NCI-H510A (cell line): Measurements from ENCODE around the gene PHLDB2.

ENCODE experiments used
- DNase-seq: peaks from one replicate; lab custom pipeline; 2025; lab: John Stamatoyannopoulos, UW

Gene PHLDB2

GRCh38 chr3:111926266-111926676, 67.2 kb downstream of the PHLDB2 start:
- DNase-seq = no peak

- DNase-seq = no peak
Observed at GRCh38 chr3:111928613-111929012, 69.5 kb downstream of the PHLDB2 start.

- DNase-seq = no peak
Observed at GRCh38 chr3:111929484-111929883, 70.4 kb downstream of the PHLDB2 start.

GRCh38 chr3:111932946-111933345, 73.9 kb downstream of the PHLDB2 start:
- DNase-seq = no peak

- no peak for DNase-seq
Observed at GRCh38 chr3:111936191-111936841, 77.3 kb downstream of the PHLDB2 start.

GRCh38 chr3:111936967-111937366, 77.9 kb downstream of the PHLDB2 start:
- DNase-seq = no peak

- no peak for DNase-seq
Observed at GRCh38 chr3:111937871-111938270, 78.8 kb downstream of the PHLDB2 start.

GRCh38 chr3:111939873-111940272, 80.8 kb downstream of the PHLDB2 start:
- no peak for DNase-seq

GRCh38 chr3:111943533-111943932, 84.5 kb downstream of the PHLDB2 start:
- no peak for DNase-seq

- no peak for DNase-seq
Observed at GRCh38 chr3:111944372-111944771, 85.3 kb downstream of the PHLDB2 start.

GRCh38 chr3:111947231-111947630, 88.2 kb downstream of the PHLDB2 start:
- DNase-seq = no peak

GRCh38 chr3:111948786-111949185, 89.7 kb downstream of the PHLDB2 start:
- no peak for DNase-seq

GRCh38 chr3:111949712-111950111, 90.6 kb downstream of the PHLDB2 start:
- DNase-seq = no peak

GRCh38 chr3:111951032-111951431, 92.0 kb downstream of the PHLDB2 start:
- DNase-seq = no peak

- DNase-seq = no peak
Observed at GRCh38 chr3:111952086-111952485, 93.0 kb downstream of the PHLDB2 start.

- DNase-seq = no peak
Observed at GRCh38 chr3:111952866-111953450, 93.9 kb downstream of the PHLDB2 start.

GRCh38 chr3:111954228-111954990, 95.3 kb downstream of the PHLDB2 start:
- DNase-seq = no peak

GRCh38 chr3:111955876-111956275, 96.8 kb downstream of the PHLDB2 start:
- DNase-seq = no peak

- DNase-seq = no peak
Observed at GRCh38 chr3:111956449-111956848, 97.4 kb downstream of the PHLDB2 start.

- no peak for DNase-seq
Observed at GRCh38 chr3:111956995-111957734, 98.1 kb downstream of the PHLDB2 start.

GRCh38 chr3:111961461-111962164, 102.5 kb downstream of the PHLDB2 start:
- DNase-seq = no peak

- DNase-seq = no peak
Observed at GRCh38 chr3:111963424-111963823, 104.4 kb downstream of the PHLDB2 start.
